ENCODE data around the gene TP53INP2. TPM values are rescaled to one million over a fixed set of nuclear protein-coding genes. Genes with fewer than 3 reads are reported as not detected.
"Not testable (repeated sequence)": the region's sequence is repeated elsewhere in the genome, so short reads cannot be mapped to it uniquely, and the experiment has no call there.

The TP53INP2 gene, protein sequence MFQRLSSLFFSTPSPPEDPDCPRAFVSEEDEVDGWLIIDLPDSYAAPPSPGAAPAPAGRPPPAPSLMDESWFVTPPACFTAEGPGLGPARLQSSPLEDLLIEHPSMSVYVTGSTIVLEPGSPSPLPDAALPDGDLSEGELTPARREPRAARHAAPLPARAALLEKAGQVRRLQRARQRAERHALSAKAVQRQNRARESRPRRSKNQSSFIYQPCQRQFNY
- 108 TPM for total RNA-seq
- long read RNA-seq, full-length matches to known transcripts: 4 of 177 reads
- long read RNA-seq, partial matches to known transcripts: 168 of 177 reads
- long read RNA-seq, other reads (novel, unspliced or antisense): 5 of 177 reads

DNA sequence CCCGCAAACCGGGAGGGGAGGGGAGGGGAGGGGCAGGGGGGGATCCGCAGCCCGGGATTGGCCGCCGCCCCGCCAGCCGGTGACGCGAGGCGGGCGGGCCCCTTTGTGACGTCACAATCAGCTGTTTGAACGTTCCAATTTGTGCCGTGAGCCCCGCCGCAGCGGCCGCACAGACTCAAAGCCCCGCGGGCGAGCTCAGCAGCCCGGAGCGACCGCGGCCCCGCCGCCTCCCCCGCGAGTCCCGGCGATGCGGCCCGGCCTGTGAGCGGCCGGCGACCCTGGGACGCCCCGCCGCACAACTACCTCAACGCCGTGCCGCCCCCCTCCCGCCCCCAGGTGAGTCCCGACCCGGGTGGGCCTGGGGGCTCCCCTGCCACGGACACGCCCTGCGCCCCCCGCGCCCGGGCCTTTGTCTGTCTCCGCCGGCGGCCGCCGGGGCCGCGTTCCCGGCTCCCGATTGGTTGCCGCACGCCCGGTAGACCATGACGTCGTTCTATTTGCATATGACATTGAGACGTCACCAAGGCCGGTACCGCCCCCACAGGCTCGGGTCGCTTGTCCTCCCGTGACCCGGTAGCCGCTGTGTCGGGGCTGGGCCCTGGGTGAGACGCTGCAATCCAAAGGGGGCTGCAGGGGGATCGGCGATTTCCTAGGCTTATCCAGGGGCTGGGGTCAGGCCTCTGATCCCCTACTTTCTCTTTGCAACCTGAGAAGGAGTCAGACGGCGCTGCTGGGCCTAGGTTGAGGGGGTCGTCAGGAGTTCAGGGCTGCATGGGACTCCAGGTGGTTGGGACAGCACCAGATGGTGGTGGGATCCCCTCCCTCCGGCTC, at the start of gene TP53INP2:
TP53INP2 (plus strand) TSS at position 168 of the 831 bp plus-strand sequence. CDS start 4,396 bp downstream, outside the sequence.
- ATAC-seq (ENCODE audit: poor library complexity) (peak; percentile 84), DNase-seq (peak; percentile 97)
- intact Hi-C loops (cut with DNase I): no loop called here

DNA sequence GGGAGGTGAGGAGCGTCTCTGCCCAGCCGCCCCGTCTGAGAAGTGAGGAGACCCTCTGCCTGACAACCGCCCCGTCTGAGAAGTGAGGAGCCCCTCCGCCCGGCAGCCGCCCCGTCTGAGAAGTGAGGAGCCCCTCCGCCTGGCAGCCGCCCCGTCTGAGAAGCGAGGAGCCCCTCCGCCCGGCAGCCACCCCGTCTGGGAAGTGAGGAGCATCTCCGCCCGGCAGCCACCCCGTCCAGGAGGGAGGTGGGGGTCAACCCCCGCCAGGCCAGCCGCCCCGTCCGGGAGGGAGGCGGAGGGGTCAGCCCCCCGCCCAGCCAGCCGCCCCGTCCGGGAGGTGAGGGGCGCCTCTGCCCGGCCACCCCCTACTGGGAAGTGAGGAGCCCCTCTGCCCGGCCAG, 45.5 kb upstream of the TP53INP2 start:
- intact Hi-C loops (cut with DNase I); DNase-seq; ATAC-seq (ENCODE audit: poor library complexity): not testable (repeated sequence)

DNA sequence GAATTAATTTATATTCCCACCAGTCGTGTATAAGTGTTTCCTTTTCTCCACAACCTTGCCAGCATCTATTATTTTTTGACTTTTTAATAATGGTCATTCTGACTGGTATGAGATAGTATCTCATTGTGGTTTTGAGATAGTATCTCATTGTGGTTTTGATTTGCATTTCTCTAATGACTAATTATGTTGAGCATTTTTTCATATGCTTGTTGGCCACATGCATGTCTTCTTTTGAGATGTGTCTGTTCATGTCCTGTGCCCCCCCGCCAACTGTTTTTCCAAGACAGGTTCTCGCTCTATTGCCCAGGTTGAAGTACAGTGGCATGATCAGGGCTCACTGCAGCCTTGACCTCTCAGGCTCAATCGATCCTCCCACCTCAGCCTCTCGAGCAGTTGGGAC, 42.3 kb upstream of the TP53INP2 start:
- DNase-seq; ATAC-seq (ENCODE audit: poor library complexity); intact Hi-C loops (cut with DNase I): not testable (repeated sequence)

DNA sequence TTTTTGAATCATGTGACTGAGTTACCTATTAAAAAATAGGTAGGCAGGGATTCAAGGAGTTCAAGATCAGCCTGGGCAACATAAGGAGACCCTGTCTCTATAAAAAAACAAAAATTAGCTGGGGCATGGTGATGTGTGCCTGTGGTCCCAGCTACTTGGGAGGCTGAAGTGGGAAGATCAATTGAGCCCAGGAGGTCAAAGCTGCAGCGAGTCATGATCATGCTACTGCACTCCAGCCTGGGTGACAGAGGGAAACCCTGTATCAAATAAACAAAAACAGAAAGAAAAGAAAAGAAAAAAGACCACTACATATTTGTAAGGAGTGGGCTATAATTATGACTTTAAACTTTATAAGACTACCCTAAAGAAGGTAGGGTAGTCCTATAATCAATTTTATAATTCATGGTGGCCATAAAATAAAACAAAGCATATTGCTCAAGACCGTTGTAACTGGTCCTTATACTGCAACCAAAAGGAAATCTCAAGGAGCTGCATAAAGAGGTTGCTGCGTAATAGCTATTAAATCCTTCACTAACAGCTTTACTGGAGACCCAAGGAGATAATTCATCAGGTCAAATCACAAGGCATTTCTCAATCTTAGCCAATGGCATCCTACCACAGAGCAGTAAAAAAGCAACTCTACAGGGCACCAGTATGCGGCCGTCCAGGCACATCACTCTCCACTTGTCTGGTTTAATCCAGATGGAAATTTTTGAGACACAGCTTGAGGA, 40.8 kb upstream of the TP53INP2 start:
- DNase-seq (no peak), ATAC-seq (ENCODE audit: poor library complexity) (no peak)
- intact Hi-C loops (cut with DNase I): no loop called here

DNA sequence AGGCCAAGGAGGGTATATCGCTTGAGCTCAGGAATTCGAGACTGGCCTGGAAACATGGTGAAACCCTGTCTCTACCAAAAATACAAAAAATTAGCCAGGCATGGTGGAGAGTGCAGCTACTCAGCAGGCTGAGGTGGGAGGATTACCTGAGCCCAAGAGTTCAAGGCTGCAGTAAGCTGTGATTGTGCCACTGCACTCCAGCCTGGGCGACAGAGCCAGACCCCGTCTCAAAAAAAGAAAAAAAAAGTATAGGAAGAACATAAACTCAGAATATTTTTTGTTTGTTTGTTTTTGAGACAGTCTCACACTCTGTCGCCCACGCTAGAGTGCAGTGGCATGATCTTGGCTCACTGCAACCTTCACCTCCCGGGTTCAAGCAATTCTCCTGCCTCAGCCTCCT, 39.4 kb upstream of the TP53INP2 start:
- ATAC-seq (ENCODE audit: poor library complexity); DNase-seq; intact Hi-C loops (cut with DNase I): not testable (repeated sequence)

DNA sequence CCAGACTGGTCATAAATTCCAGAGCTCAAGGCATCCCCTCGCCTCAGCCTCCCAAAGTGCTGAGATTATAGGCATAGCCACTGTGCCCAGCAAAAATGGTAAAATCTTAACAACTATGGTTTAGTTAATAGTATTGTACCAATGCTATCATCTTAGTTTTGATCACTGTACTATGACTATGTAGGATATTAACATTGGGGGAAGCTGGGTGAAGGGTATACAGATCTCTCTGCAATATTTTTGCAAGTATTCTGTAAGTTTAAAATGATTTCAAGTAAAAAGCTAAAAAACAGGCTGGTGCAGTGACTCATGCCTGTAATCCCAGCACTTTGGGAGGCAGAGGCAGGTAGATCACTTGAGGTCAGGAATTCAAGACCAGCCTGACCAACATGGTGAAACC, 35.0 kb upstream of the TP53INP2 start:
- DNase-seq: no peak
- intact Hi-C loops (cut with DNase I): no loop called here
- ATAC-seq (ENCODE audit: poor library complexity): no peak

DNA sequence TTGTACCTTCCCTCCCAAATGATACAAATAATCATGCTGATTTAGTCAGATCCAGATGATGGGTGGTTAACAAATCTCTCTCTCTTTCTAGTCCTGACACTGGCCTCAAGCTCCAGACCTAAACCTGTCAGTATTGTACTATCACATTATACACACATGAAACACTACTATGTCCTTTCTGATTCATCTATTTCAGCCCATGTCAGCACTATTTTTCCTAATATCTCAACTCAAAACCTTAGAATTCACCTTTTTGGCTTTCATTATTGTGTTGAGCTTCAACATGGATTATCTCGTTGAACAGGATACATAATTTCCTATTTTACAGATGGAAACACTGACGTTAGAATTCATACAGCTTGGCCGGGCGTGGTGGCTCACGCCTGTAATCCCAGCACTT, 30.7 kb upstream of the TP53INP2 start:
- ATAC-seq (ENCODE audit: poor library complexity) (no peak), DNase-seq (no peak)
- intact Hi-C loops (cut with DNase I): no loop called here

DNA sequence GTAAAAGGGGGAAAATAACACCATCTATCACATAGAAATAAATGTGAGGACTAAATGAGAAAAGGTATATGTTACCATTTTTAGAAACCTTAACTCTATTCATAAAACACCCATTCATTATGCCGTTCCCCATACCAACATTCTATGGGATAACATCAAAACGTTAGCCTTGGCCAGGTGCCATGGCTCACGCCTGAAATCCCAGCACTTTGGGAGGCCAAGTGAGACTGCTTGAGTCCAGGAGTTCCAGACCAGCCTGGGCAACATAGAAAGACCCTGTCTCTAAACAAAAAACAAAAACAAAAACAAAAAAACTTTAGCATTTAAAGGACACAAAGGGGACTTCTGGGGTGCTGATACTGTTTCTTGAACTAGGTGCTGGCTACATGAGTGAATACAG, 28.6 kb upstream of the TP53INP2 start:
- intact Hi-C loops (cut with DNase I): no loop called here
- no peak for ATAC-seq (ENCODE audit: poor library complexity)
- no peak for DNase-seq

DNA sequence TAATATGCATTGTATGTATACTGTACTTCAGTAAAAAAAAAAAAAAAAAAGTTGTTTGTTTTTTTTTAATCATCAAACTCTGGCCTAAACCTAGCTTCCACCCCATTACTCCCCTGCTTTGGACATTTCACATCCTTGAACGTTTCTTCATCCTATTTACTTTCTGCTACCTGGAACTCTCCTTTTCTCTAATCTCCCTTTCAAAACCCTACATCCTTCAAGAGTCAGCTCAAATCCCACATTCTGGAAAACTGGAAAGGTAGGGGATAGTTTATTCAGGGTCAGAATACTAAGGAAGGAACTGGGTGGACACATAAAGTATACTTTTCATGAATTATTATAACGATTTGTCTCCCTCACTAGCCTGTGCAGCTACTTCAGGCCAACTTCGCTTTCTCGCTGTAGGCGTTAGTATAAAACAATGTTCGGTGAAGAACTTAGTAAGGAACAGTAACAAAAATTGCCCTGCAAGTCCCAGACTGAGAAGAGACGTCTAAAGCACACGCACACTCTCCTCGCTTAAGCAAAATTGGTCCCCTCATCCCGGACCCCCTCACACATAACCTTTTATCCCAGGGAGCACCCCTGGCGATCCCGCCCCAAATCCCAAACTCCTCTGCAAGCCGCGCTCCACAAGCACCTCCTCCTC, 28.0 kb upstream of the TP53INP2 start:
- no peak for ATAC-seq (ENCODE audit: poor library complexity)
- intact Hi-C loops (cut with DNase I): no loop called here

DNA sequence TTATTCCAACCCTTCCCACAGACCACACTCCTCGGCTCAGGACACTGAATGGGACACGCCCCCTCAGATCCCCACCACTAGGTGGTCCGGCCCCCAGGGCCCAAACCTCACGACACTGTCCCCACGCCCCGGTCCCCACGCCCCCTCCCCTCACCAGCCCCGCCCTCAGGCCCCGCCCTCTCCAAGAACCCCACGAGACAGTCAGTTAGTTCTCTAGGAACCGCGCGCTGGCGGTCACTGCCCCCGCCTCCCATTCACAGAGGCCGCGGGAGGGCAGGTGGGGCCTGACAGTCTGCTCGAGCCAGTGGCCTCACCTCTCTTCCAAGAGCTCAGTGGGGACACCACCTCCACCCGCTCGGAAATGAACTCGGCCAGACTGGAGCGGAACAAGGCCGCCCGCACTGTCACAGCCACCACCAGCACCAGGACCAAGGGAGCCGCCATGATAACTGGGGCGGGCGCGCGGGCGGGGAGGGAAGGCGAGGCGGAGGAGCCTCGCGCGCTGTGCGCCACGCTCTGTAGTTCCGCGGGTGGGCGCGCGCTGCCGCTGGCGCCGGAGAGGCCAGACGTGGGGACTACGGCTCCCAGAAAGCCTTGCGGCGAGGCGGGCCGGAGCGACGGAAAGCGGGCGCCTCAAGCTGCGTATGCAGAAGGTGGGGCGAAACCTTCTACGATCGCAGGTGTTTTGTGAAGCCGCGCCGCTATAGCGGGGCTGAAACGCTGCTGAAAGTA, 27.3 kb upstream of the TP53INP2 start, which contains the start of gene PIGU:
PIGU (minus strand) TSS at position 451 of the 732 bp plus-strand sequence; CDS start at position 444, 7 bp downstream.
- DNase-seq: peak; percentile 98
- intact Hi-C loops (cut with DNase I): no loop called here

More for the DNA sequence above, 28.0 kb upstream of the TP53INP2 start:
- DNase-seq: no peak

DNA sequence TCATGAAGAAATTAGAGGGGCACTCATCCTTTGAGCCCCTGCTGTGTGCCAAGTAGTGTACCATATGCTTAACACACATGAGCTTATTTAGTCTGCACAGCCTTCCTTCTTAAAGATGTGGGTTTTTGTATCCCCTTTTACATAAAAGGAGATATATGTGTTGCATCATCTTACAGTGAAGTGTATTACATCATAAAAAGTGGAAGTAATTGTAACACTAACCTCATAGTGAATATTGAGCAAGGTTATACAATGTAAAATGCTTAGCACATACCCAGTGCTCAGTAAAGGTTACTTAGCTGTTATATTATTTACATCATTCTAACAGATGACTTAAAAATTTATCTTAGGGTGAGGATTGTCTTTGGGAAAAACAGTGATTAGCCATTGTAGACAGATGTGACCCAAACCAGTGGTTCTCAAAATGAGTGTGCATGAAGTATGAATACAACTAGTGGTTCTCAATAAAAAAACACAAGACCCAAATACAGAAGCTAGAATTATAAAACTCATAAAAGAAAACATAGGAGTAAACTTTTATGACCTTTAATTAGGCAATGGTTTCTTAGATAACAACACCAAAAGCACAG, 23.5 kb upstream of the TP53INP2 start:
- intact Hi-C loops (cut with DNase I): no loop called here
- DNase-seq (no peak), ATAC-seq (ENCODE audit: poor library complexity) (no peak)

More for the DNA sequence above, 27.3 kb upstream of the TP53INP2 start, which contains the start of gene PIGU:
- peak; percentile 100 for ATAC-seq (ENCODE audit: poor library complexity)

DNA sequence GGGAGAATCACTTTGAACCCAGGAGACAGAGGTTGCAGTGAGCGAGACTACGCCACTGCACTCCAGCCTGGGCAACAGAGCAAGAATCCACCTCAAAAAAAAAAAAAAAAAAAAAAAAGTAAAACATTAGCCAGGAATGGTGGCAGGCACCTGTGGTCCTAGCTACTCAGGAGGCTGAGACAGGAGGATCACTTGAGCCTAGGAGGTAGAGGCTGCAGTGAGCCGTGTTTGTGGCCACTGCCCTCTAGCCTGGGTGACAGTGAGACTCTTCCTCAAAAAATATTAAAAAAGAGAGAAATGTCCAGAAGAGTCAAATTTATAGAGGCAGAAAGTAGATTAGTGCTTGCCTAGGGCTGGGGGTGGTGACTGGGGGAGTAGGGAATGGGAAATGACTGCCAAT, 20.5 kb upstream of the TP53INP2 start:
- ATAC-seq (ENCODE audit: poor library complexity) (no peak), DNase-seq (no peak)
- intact Hi-C loops (cut with DNase I): no loop called here

DNA sequence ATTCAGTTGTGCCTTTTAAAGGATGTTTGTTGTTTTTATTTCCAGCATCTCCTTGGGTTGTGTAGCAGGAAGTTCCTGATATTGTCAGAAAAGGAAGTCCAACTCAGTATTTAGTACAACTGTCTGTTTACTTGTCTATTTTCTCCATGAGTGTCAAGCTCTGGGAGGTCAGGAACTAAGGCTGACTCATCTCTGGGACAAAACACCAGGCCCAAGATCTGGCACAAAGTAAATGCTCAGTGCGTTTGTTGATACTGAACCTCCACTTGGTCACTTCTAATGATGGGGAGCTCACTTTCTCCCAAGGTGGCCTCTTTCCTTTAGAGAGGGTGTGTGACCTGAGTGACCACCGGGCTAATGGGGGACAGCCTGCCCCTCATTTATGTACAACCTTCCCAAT, 14.7 kb upstream of the TP53INP2 start:
- no peak for DNase-seq
- intact Hi-C loops (cut with DNase I): no loop called here
- no peak for ATAC-seq (ENCODE audit: poor library complexity)

DNA sequence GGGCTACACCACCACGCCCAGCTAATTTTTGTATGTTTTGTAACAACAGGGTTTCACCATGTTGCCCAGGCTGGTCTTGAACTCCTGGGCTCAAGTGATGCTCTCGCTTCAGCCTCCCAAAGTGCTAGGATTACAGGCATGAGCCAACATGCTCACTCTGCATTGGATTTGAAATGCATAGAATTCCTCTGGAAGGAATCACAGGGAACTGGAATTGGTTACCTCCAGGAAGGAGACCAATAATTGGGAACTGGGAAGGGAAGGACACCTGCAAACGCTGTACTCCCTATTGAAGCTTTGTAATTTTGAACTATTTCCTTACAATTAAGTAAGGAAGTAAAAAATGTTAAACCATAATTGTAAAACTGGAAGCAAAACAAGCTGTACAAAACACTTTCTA, 12.3 kb upstream of the TP53INP2 start:
- DNase-seq (no peak), ATAC-seq (ENCODE audit: poor library complexity) (no peak)
- intact Hi-C loops (cut with DNase I): no loop called here

DNA sequence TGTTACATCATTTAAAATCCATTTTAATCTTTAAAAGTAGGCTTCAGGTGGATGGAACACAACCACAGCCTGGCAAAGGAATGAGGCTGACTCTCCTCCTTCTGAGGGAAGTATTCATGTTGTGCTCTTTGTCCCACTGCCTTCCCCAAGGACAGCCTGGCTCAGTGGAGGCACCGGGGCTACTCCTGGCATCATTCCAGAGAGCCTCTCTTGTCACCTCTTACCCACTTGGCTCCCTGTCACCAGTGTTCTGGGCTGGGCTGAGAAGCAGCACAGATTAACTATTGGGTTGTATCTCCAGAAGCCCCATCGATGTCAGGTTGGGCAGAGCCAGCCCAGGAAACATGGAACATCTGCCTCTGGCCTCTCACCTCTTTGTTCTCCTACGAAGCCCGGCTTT, 10.7 kb upstream of the TP53INP2 start:
- ATAC-seq (ENCODE audit: poor library complexity): peak; percentile 86
- intact Hi-C loops (cut with DNase I): no loop called here

DNA sequence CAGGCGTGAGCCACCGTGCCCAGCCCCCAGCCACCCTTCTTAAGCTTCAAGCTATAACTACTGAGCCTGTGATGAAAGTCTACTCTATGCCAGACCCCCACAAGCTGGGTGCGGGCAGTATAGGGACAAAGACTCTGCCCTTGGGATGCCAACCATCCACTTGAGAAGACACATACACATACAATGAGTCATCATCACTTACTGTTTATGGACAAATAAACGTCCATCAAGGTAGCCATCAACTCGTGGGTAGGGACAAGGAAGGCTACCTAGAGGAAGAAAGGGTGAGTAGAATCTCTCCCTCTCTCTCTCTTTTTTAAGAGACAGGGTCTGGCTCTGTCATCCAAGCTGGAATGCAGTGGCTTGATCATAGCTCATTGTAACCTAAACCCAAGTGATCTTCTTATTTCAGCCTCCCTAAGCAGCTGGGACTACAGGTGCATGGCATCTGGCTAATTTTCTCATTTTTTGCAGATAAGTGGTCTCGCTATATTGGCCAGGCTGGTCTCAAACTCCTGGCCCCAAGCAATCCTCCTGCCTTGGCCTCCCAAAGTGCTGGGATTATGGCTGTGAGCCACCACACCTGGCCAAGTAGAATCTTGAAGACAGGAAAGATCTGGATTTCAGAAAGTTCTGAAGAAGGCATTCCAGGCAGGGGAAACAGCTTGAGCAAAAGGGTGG, 2.6 kb upstream of the TP53INP2 start:
- intact Hi-C loops (cut with DNase I): no loop called here
- ATAC-seq (ENCODE audit: poor library complexity) (no peak), DNase-seq (no peak)

More for the DNA sequence above, 10.7 kb upstream of the TP53INP2 start:
- DNase-seq: no peak

DNA sequence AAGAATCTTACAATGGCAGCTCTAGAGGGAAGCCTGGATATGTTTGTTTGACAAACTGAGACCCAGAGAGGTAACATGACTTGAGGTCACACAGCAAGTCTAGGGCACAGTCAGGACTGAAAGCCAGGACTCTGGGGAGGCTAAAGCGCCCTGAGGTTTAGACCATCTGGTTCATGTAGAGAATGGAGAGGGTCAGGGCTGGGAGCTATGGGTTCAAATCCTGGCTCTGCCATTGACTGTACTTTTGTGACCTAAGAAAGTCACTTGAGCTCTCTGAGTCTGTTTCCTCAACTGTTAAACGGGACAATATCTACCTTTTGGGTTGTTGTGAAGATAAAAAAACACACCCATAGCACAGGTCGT, 1.1 kb upstream of the TP53INP2 start:
- ATAC-seq (ENCODE audit: poor library complexity) (no peak), DNase-seq (no peak)
- intact Hi-C loops (cut with DNase I): no loop called here
